ENCODE measurements around the gene MTCL3.

The MTCL3 gene

DNA sequence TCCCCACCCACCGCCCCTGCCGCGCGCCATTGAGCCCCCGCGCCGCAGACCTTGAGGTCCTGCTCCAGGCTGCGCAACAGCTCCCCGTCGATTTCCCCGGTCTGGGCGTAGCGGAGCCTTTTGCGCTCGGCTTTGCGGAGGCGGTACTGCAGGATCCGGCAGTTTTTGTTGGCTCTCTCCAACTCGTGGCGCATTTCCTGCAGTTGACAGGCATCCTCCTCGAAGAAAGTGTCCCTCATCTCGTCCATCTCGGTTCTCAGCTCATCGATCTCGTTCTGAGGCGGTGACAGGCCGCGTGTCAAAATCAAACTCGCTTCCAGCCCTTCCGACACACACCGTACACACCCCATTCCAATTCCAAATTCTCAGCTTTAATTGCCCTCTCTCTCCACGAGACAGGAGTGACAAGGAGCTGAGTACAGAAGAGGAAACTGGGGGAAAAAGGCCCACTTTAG, 4.3 kb downstream of the MTCL3 start:
- peak; percentile 79 for DNase-seq

- DNase-seq: no peak
Observed at GRCh38 chr6:127514179-127514772, 4.9 kb downstream of the MTCL3 start.

- no peak for DNase-seq
Observed at GRCh38 chr6:127513425-127513824, 5.7 kb downstream of the MTCL3 start.

GRCh38 chr6:127510876-127511275, 8.3 kb downstream of the MTCL3 start:
- DNase-seq: no peak

DNA sequence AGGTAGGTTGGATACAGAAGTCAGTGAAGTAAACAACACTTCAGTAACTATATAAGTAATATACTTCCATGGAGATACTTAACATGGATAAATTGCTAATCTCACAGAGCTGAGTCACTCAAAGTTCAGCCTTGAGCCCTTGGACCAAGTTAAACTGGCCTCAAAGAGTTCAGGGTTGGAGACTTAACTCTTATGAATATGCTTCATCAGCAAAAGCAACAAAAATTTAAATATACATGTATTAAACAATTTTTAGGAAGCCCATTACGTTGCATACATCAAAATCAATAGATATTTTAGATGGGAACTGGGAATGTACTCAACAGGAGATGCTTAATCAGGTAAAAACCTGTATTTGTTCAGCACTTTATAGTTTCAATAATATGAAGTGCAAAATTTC, 12.2 kb downstream of the MTCL3 start:
- no peak for DNase-seq

- no peak for DNase-seq
Observed at GRCh38 chr6:127503022-127503421, 16.1 kb downstream of the MTCL3 start.

- DNase-seq: no peak
Observed at GRCh38 chr6:127497410-127497809, 21.7 kb downstream of the MTCL3 start.

GRCh38 chr6:127496471-127496870, 22.7 kb downstream of the MTCL3 start:
- no peak for DNase-seq

DNA sequence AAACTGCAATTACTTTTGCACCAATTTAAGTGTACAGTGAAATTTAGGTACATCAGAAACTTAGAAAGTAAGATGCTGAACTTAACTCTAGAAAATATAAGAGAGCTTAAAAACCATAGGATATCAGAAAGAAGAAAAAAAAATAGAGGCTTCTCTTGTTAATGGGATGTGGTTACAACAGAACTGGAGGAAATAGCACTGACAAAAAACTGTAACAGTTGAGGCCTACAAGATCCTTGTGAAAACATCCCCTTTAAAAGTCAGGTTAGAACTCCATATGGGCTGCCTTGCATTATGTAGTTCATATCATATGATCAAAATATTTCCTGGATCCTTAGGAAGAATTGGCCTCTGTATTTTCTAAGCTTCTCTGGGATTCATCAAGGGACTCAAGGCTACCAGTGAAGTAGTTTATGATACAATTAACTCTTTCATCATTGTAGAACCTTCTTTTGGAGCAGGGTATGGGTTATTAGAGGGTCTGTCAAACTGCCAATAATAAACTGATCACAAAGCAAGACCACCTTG, 24.8 kb downstream of the MTCL3 start:
- no peak for DNase-seq

GRCh38 chr6:127489248-127489647, 29.9 kb downstream of the MTCL3 start:
- DNase-seq: no peak

DNA sequence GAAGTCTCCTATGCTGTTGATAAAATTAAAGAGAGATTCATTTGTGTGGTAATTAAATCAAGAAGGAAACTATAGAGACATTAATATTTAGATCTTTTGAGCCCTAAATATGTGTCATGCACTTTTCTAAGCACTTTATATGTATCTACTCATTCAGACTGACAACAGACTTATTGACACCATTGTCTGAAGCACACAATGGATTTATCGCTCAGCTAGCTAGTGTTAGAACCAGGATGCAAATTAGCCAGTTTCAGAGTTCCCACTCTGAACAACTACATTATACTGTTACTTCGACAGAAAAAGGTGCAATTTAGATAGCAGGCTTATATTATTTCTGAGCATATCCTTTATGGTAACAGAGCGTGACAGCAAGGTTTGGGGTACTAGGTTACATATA, 32.2 kb downstream of the MTCL3 start:
- no peak for DNase-seq

DNA sequence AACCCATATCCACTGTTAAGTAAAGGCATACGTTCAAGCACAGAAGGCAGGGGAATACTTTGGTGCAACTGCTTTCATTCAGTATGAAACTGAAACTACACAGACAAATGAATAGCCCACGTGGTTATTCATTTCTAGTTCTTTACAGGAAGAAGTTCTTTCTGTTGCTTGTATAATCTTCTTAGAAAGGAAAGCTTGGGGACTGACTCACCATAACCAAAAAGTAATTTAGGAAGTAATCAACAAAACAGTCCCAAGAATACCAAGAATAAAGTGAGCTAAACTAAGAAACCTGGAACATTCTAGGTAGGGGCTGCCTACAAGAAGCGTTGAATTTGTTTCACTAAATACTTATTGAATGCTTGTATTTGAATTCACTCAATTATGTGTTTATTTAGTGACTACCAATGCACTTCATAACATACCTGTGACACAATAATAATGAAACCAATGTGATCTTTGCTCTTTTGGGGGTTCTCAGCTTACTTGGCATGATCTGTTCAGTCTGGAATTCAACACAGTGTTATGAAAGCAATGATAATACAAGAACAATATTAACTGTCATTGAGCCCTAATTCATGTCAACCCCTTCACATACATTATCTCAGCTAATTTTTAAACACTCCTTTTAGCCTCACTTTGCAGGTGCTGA, 34.8 kb downstream of the MTCL3 start:
- DNase-seq: no peak

DNA sequence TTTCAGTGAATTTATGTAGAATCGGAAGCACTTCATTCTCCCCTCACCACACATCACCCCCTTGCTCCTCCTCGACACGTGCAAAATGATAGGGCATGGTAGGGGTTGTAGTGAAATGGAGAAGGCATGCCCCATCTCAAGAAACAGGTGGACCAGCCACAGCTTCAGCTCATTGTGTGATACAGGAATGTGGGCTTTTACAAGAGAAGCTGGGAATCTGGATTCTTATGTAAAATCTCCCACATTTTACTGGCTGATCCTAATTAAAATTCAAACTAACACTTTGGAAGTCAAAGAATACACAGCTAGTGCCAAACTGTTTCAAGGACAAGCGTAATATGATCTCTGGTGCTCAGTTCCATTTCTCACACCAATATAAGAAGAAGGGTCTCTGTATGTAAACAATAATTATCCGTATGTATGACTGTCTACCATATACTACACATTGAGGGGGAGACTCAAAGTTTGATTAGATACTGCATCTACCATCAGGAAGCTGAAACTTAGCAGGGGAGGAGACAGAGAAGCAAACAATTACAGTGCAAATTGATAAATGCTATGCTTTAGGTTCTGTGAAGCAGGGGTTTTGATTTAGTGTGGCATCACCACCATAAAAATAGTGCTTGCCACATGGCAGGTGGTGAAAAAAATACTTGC, 35.6 kb downstream of the MTCL3 start:
- no peak for DNase-seq

- DNase-seq: no peak
Observed at GRCh38 chr6:127482325-127482724, 36.8 kb downstream of the MTCL3 start.

DNA sequence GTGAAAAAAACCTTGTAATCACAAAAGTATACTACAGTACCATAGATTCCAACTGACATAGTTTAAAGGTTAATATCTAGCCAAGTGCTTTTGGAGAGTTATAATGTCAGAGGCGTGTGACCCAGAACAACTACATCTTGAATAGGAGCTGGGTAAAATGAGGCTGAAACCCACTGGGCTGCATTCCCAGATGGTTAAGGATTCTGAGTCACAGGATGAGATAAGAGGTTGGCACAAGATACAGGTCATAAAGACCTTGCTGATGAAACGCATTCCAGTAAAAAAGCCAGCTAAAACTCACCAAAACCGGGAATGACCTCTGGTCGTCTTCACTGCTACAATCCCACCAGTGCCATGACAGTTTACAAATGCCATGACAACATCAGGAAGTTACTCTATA, 37.5 kb downstream of the MTCL3 start:
- no peak for DNase-seq

- DNase-seq: no peak
Observed at GRCh38 chr6:127481111-127481510, 38.0 kb downstream of the MTCL3 start.

DNA sequence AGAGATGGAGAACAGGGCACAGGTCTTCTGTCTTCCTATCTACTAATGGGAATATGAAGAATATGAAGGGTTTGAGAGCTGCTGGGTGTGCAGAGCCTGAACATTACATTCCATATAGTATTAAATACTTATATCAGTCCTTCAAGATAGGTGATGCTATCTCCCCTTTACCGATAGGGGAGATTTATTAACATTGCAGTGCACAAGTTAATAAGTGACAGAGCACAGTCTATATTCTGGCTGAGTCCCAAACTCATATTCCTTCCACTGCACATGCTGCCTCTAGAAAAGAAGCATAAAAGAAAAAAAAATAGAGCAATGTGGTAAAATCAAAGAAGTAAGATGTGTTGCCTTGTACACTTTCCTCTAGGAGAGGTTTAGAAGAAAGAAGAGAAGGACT, 41.5 kb downstream of the MTCL3 start:
- no peak for DNase-seq

DNA sequence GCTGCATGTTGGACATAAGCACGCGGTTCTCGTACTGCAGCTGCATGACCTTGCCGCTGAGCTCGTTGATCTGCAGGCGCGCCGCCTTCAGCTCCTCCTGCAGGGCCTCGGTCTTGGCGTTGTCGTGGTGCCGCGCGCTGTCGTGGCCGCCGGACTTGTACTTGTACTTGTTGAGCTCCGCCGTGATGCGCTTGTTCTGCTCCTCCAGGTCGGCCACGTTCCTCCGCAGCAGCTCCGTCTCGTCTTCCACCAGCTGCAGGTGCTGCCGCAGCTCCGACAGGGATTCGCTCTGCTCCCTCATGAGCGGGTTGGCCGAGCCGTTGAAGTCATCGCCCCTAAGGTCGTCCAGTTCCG, 43.3 kb downstream of the MTCL3 start:
- DNase-seq: no peak

- DNase-seq: no peak
Observed at GRCh38 chr6:127475135-127475822, 43.9 kb downstream of the MTCL3 start.

DNA sequence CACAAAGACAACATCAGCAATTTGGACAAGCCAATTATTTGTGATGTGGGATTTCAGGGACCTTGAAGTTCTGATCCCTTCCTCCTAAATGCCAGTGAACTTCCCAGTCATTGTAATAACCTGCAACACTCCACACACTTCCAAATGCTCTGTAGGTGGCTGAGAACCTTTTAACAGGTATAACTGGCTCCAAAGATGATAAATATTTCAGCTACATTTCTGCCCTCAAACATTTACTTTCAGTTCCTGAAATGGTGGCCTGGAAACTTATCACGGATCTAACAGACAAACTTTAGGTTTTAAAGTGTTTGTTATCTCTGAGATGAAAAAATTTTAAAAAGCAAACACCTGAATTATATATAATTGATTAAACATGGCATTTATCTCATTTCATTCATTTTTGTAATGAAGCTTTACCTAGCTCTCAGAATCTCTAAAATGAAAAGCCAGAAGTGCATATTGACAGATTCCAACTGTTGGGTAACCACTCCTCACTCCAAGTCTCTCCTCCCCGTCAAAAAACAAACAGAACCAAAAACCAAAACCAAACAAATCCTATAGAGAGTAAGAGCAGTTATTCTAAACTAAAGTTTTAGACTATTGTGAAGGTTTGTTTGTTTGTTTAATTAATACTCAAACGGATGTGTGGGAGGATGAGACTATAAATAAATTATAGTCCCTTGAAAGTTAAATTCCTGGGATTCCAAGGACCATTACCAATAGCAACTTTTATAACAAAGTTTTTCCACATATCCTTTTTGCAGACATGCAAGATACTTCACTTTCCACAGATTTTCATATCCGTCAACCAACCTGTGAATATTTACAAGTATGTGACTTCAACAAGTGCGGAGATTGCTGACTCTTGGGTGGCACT, 47.5 kb downstream of the MTCL3 start:
- no peak for DNase-seq

- no peak for DNase-seq
Observed at GRCh38 chr6:127468936-127469335, 50.2 kb downstream of the MTCL3 start.

DNA sequence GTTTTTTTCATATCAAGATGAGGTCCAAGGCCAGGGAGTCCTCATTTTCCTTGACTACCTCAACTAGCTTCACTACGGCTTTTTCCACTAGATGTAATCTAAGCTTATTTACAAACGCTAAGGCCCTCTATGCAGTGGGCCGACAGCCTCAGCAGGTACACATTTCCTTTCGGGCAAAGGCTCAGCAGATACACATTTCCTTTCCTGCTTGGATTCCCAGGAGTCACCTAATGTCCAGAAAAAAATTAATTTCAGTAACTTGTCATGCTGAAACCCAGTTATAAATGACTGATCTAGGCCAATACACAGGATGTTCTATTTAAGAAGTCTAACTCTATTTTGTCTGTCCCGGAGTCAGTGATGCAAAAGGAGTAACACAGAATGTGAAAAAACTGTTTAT, 52.7 kb downstream of the MTCL3 start:
- DNase-seq: no peak

All from eye (tissue), 1 donor.